GM23338 (cell line): ENCODE results near the gene AFF2. TPM values are rescaled to one million over a fixed set of nuclear protein-coding genes. Genes with fewer than 3 reads are reported as not detected.

Source experiments
- ATAC-seq: fragments of 200-7000 bp; cut with Tn5 transposase; 3 replicates; pipeline ENCODE4 v1.9.1; 2020
- DNase-seq: peaks from one replicate; pipeline ENCODE4 v3.0.0-alpha.2; 2015; ENCODE audit warnings: low spot score
- H2AFZ ChIP-seq: fragments of 200-600 bp; sonication (generic); 2 replicates; pipeline ENCODE4 v1.8.0; 2016; ENCODE audit warnings: antibody characterized with exemption, mild to moderate bottlenecking, moderate library complexity
- H3F3A ChIP-seq: fragments of 200-600 bp; sonication (generic); replicated peaks from 2 replicates; pipeline ENCODE4 v1.8.0; 2017; ENCODE audit warnings: antibody characterized with exemption, mixed run types, low read depth
- H3K27ac ChIP-seq: fragments of 200-600 bp; sonication (generic); 2 replicates; pipeline ENCODE4 v1.6.1; 2016; ENCODE audit warnings: low read depth
- H3K27me3 ChIP-seq: fragments of 200-600 bp; sonication (generic); 2 replicates; pipeline ENCODE4 v1.8.0; 2016; ENCODE audit warnings: mild to moderate bottlenecking, mixed run types, moderate library complexity; ENCODE audit not compliant: insufficient read depth
- H3K36me3 ChIP-seq: fragments of 200-600 bp; sonication (generic); 2 replicates; pipeline ENCODE4 v1.8.0; 2016; ENCODE audit warnings: mild to moderate bottlenecking; ENCODE audit not compliant: insufficient read depth
- H3K4me1 ChIP-seq: fragments of 200-600 bp; sonication (generic); 2 replicates; pipeline ENCODE4 v1.8.0; 2016; ENCODE audit warnings: mild to moderate bottlenecking, moderate library complexity; ENCODE audit not compliant: insufficient read depth
- H3K4me2 ChIP-seq: fragments of 200-600 bp; sonication (generic); 2 replicates; pipeline ENCODE4 v1.7.1; 2017; ENCODE audit warnings: mixed run types
- H3K4me3 ChIP-seq: fragments of 200-600 bp; sonication (generic); 2 replicates; pipeline ENCODE4 v1.6.1; 2016; ENCODE audit warnings: mixed run types
- H3K79me2 ChIP-seq: fragments of 200-600 bp; sonication (generic); replicated peaks from 2 replicates; pipeline ENCODE4 v1.8.0; 2017; ENCODE audit warnings: mild to moderate bottlenecking; ENCODE audit not compliant: insufficient read depth
- H3K9me2 ChIP-seq: fragments of 200-600 bp; sonication (generic); 2 replicates; pipeline ENCODE4 v1.8.0; 2017; ENCODE audit not compliant: insufficient read depth
- H4K20me1 ChIP-seq: fragments of 200-600 bp; sonication (generic); replicated peaks from 2 replicates; pipeline ENCODE4 v1.8.0; 2017; ENCODE audit warnings: mild to moderate bottlenecking; ENCODE audit not compliant: insufficient read depth
- H3K27ac Mint-ChIP-seq: 2 replicates; pipeline ENCODE4 v1.8.0; 2020; ENCODE audit warnings: inconsistent platforms, mild to moderate bottlenecking, moderate library complexity, mixed read lengths
- H3K27me3 Mint-ChIP-seq: 3 replicates; pipeline ENCODE4 v1.8.0; 2022; ENCODE audit warnings: low read depth, mild to moderate bottlenecking, moderate library complexity, mixed read lengths, inconsistent platforms; ENCODE audit not compliant: insufficient read depth, poor library complexity
- H3K36me3 Mint-ChIP-seq: 3 replicates; pipeline ENCODE4 v1.8.0; 2021; ENCODE audit warnings: low read depth, mild to moderate bottlenecking, inconsistent platforms, moderate library complexity, mixed read lengths
- H3K4me1 Mint-ChIP-seq: 3 replicates; pipeline ENCODE4 v1.8.0; 2020; ENCODE audit warnings: mild to moderate bottlenecking, inconsistent platforms, mixed read lengths
- H3K4me3 Mint-ChIP-seq: 3 replicates; pipeline ENCODE4 v1.8.0; 2021; ENCODE audit warnings: moderate library complexity, mild to moderate bottlenecking, inconsistent platforms, mixed read lengths
- H3K9me3 Mint-ChIP-seq: 3 replicates; pipeline ENCODE4 v1.8.0; 2020; ENCODE audit warnings: moderate library complexity, mild to moderate bottlenecking, inconsistent platforms, mixed read lengths
- ZNF114 ChIP-seq: fragments of 250-450 bp; sonication (Bioruptor Pico); IDR thresholded peaks from 2 replicates; pipeline ENCODE4 v1.5.0; 2020; ENCODE audit warnings: mild to moderate bottlenecking, moderate library complexity
- ZNF331 ChIP-seq: fragments of 250-450 bp; sonication (Bioruptor Pico); IDR thresholded peaks from 2 replicates; pipeline ENCODE4 v1.5.0; 2020; ENCODE audit warnings: low read depth, mild to moderate bottlenecking, moderate library complexity
- polyA plus RNA-seq: library from polyadenylated mRNA; unstranded; fragments of >200 nt; fragmentation: Nextera tagmentation; extraction: Ambion mirVana; gene quantifications from 2 replicates; pipeline ENCODE4 v1.2.1, GENCODE V29; 2016
- total RNA-seq: library from RNA; depleted of rRNA; stranded (reverse); fragments of >200 nt; shearing (Covaris generic); gene quantifications from 2 replicates; pipeline ENCODE4 v1.2.3, GENCODE V29; 2014
- TF ChIP-seq, protein P1 (sequence below): fragments of 250-450 bp; sonication (Bioruptor Pico); IDR thresholded peaks from 2 replicates; pipeline ENCODE4 v1.5.0; 2020; ENCODE audit warnings: mild to moderate bottlenecking, moderate library complexity
- TF ChIP-seq, protein P2 (sequence below): IDR thresholded peaks from 2 replicates; pipeline ENCODE4 v1.6.1; 2016; ENCODE audit warnings: antibody characterized with exemption

AFF2 gene
- total and polyA plus RNA-seq, 2 experiments from 2014 or later = 1.6 to 5.8 TPM

DNA sequence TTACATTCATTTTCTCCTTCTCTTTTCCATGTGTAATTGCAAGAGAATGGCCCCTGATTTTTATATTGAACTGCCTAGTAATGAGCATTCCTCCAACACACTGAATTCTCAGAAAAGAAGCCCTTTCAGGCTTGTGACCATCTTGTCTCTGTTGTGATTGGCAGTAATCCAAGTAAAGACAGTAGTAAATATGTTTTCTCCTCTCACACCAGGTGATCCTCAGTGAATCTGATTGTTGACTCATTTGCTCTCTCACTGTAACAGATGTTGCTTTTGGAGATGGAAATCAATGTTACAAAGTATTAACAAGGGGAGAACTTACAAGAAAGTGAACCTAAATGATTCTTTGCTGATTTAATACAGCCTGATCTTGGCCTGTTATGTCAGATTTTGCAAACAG, 271.0 kb downstream of the AFF2 start (continued):
- TF ChIP-seq, protein P1, sequence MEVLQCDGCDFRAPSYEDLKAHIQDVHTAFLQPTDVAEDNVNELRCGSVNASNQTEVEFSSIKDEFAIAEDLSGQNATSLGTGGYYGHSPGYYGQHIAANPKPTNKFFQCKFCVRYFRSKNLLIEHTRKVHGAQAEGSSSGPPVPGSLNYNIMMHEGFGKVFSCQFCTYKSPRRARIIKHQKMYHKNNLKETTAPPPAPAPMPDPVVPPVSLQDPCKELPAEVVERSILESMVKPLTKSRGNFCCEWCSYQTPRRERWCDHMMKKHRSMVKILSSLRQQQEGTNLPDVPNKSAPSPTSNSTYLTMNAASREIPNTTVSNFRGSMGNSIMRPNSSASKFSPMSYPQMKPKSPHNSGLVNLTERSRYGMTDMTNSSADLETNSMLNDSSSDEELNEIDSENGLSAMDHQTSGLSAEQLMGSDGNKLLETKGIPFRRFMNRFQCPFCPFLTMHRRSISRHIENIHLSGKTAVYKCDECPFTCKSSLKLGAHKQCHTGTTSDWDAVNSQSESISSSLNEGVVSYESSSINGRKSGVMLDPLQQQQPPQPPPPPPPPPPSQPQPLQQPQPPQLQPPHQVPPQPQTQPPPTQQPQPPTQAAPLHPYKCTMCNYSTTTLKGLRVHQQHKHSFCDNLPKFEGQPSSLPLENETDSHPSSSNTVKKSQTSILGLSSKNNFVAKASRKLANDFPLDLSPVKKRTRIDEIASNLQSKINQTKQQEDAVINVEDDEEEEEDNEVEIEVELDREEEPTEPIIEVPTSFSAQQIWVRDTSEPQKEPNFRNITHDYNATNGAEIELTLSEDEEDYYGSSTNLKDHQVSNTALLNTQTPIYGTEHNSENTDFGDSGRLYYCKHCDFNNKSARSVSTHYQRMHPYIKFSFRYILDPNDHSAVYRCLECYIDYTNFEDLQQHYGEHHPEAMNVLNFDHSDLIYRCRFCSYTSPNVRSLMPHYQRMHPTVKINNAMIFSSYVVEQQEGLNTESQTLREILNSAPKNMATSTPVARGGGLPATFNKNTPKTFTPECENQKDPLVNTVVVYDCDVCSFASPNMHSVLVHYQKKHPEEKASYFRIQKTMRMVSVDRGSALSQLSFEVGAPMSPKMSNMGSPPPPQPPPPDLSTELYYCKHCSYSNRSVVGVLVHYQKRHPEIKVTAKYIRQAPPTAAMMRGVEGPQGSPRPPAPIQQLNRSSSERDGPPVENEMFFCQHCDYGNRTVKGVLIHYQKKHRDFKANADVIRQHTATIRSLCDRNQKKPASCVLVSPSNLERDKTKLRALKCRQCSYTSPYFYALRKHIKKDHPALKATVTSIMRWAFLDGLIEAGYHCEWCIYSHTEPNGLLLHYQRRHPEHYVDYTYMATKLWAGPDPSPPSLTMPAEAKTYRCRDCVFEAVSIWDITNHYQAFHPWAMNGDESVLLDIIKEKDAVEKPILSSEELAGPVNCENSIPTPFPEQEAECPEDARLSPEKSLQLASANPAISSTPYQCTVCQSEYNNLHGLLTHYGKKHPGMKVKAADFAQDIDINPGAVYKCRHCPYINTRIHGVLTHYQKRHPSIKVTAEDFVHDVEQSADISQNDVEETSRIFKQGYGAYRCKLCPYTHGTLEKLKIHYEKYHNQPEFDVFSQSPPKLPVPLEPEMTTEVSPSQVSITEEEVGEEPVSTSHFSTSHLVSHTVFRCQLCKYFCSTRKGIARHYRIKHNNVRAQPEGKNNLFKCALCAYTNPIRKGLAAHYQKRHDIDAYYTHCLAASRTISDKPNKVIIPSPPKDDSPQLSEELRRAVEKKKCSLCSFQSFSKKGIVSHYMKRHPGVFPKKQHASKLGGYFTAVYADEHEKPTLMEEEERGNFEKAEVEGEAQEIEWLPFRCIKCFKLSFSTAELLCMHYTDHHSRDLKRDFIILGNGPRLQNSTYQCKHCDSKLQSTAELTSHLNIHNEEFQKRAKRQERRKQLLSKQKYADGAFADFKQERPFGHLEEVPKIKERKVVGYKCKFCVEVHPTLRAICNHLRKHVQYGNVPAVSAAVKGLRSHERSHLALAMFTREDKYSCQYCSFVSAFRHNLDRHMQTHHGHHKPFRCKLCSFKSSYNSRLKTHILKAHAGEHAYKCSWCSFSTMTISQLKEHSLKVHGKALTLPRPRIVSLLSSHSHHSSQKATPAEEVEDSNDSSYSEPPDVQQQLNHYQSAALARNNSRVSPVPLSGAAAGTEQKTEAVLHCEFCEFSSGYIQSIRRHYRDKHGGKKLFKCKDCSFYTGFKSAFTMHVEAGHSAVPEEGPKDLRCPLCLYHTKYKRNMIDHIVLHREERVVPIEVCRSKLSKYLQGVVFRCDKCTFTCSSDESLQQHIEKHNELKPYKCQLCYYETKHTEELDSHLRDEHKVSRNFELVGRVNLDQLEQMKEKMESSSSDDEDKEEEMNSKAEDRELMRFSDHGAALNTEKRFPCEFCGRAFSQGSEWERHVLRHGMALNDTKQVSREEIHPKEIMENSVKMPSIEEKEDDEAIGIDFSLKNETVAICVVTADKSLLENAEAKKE (CRISPR knock-in tag) = no peak
- TF ChIP-seq, protein P2, sequence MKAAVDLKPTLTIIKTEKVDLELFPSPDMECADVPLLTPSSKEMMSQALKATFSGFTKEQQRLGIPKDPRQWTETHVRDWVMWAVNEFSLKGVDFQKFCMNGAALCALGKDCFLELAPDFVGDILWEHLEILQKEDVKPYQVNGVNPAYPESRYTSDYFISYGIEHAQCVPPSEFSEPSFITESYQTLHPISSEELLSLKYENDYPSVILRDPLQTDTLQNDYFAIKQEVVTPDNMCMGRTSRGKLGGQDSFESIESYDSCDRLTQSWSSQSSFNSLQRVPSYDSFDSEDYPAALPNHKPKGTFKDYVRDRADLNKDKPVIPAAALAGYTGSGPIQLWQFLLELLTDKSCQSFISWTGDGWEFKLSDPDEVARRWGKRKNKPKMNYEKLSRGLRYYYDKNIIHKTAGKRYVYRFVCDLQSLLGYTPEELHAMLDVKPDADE = no peak
- TF ChIP-seq ZNF114 (CRISPR knock-in tag) = no peak

DNA sequence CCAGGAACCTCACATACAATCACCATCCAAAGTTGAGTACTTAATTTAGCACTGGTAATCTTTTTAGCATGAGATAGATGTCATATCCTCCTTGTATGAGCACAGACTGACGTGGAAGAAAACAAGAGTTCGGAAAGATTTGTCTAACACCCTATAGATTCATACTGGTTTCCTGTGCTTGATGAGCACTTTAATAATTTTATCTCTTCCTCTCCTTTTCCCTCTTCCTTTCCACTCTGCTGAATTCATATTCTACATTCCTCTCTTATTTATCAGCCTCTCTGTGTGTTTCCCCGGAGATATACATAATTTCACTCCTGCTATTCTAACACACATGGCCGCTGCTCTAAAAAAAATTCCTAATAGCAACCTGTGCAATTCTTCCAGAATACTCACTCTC, 273.9 kb downstream of the AFF2 start:
- H3F3A ChIP-seq = no peaks in the 10 kb centered on the region
- no peaks in the 10 kb centered on the region for H3K27me3 Mint-ChIP-seq
- H3K36me3 Mint-ChIP-seq = peaks cover 5% of the 10 kb centered on the region; the same call in 1 of the 3 replicates
- H3K27ac ChIP-seq = no peak overlapping the region
- no peak overlapping the region for H2AFZ ChIP-seq
- ATAC-seq (no peak), DNase-seq (no peak)
- no peaks in the 10 kb centered on the region for H3K36me3 ChIP-seq
- no peaks in the 10 kb centered on the region for H4K20me1 ChIP-seq
- H3K4me1 Mint-ChIP-seq = peaks cover 11% of the 10 kb centered on the region
- no peaks in the 10 kb centered on the region for H3K4me1 ChIP-seq
- H3K4me2 ChIP-seq = no peak overlapping the region
- H3K4me3 Mint-ChIP-seq = no peak overlapping the region
- H3K4me3 ChIP-seq = no peak overlapping the region
- peaks cover 18% of the 10 kb centered on the region for H3K9me3 Mint-ChIP-seq
- no peaks in the 10 kb centered on the region for H3K9me2 ChIP-seq
- no peaks in the 10 kb centered on the region for H3K79me2 ChIP-seq
- no peaks in the 10 kb centered on the region for H3K27me3 ChIP-seq
- H3K27ac Mint-ChIP-seq = no peak overlapping the region
- no peak for TF ChIP-seq ZNF331 (CRISPR knock-in tag)
